WI38 (cell line): ENCODE results near the gene TRIM44.

Source experiments
- H3K4me3 ChIP-seq: 2 replicates; pipeline ENCODE4 v1.5.1; 2011; ENCODE audit warnings: low read depth, mild to moderate bottlenecking, control low read depth, low read length
- TF ChIP-seq, protein P1 (sequence below): IDR thresholded peaks from 2 replicates; pipeline ENCODE4 v1.5.1; 2012; ENCODE audit warnings: low read depth, mild to moderate bottlenecking, control low read depth, low read length

Gene TRIM44

DNA sequence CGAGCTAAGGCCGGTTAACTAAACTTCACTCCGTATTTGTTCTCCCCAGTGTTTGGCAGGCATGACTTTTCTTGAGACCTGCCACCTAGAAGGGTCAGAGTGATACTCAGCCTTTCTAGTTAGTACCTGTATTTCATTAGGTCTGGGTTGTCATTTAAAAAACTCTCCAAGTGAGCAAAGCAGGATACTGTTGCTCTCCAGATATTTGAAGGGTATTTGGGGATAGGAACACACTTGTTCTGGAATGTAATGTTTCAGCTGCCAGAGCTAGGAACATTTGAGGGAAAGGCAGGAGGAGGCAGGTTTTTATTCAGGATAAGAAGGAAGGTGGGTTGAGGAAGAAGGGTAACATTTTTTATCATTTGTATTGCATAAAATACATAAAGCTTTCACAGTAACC is 140.1 kb downstream of the TRIM44 start:
- no peak overlapping the region for H3K4me3 ChIP-seq
- TF ChIP-seq, protein P1, sequence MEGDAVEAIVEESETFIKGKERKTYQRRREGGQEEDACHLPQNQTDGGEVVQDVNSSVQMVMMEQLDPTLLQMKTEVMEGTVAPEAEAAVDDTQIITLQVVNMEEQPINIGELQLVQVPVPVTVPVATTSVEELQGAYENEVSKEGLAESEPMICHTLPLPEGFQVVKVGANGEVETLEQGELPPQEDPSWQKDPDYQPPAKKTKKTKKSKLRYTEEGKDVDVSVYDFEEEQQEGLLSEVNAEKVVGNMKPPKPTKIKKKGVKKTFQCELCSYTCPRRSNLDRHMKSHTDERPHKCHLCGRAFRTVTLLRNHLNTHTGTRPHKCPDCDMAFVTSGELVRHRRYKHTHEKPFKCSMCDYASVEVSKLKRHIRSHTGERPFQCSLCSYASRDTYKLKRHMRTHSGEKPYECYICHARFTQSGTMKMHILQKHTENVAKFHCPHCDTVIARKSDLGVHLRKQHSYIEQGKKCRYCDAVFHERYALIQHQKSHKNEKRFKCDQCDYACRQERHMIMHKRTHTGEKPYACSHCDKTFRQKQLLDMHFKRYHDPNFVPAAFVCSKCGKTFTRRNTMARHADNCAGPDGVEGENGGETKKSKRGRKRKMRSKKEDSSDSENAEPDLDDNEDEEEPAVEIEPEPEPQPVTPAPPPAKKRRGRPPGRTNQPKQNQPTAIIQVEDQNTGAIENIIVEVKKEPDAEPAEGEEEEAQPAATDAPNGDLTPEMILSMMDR = no peak

DNA sequence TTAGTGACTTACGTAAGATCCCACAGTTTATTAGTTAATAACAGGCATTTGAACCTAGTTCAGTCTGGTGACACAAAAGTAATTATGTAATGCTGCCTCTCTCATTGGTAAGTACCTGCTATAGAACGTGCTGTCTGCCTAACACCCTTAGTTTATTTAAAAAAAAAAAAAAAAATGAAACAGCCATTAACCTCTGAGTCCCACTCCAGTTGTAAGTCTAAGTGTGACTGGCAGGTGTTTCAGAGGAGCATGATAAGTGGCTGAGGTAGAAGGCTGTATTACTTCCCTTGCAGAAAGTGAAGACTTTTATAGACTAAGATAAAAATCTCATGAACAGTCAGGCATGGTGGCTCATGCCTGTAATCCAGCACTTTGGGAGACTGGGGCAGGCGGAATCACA is 140.5 kb downstream of the TRIM44 start:
- TF ChIP-seq, protein P1 = no peak
- H3K4me3 ChIP-seq = no peak overlapping the region

DNA sequence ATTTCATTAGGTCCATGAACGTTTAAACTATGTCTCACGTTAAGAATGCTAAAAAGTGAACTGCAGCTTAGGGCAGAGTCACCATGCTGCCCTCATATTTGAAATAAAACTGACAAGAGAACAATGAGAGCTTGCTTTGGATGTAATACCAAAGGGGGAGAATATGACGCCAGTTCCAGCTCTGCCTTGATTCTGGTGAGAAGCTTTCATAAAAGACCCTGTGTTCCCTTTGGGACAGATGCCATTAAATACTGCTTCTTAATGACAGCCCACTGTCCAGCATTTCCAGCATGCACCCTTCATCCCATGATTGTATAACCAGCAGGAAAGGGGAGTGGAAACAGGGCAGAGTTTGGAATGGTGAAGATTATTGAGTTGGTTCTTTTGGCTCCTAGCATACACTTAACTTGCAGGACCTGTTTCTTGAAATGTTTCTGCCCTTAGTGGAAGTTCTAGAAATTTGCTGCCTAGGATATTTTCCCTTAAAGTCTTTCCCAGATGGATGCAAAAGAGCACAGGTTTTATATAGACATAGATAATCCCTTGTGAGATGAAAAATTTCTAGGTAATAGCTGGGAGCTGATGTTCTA is 142.0 kb downstream of the TRIM44 start:
- H3K4me3 ChIP-seq = no peak overlapping the region
- TF ChIP-seq, protein P1 = no peak

DNA sequence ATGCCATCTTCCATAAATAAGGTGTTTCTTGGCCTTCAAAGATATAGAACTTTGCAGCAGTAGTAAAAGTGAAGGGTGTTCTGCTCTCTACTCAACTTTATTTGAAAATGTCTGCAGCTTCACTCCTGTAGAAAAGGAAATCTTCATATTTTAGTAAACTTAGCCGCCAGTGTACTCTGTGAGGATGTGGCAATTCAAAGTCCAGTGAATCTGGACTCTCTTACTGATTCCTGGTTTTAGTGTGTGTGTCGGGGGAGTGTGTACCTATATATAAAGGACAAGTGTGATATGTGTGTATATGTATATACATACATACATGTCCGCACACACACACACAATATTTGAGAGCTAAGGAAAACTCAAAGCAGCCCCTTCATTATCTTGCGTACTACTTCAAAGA is 147.0 kb downstream of the TRIM44 start:
- TF ChIP-seq, protein P1 = no peak
- H3K4me3 ChIP-seq = no peak overlapping the region

DNA sequence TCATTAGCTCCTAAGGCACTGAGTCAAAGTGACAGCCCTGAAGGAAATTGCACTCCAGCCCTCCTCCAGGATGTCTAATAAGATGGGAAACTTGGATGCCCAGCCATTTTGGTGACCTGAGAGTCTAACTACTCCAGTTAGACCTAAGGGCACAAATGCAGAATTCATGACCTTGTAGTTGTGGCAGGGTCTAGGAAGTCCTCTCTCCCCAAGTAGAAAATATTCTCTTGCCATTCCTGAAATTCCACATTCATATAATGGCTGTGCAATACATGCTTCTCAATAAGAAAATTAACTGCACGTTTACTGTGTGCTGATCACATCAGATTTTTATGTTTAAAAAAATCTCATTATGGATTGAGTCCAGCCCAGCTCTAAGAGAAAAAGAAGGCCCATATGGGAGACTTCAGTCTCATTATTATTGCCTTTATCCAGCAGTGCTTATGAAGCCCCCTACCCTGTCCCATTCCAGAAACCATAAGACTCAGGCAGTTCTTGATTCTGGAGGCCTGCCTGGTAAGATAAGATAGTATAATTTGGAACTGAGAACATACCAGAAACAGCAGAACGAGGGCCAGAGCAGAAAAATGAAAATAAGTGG is 147.6 kb downstream of the TRIM44 start:
- no peak overlapping the region for H3K4me3 ChIP-seq
- TF ChIP-seq, protein P1 = no peak

DNA sequence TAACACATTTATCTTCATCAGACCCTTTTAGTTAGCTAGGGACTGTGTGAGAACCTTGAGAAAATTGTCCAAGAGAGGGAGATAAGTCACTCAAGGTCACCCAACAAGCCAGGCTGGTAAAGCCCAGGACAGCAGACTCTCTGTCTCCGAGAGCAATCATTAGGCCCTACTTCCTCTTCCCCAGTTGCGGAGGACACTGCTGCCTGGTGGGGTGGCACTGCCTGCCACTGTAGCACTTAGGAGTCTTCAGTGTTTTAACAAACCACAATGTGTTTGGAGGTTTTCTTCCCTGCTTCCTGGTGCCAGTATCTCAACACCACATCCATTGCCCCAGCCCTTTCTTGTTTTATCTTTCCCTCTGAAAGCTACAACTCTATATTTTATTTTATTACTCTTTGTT is 149.2 kb downstream of the TRIM44 start:
- TF ChIP-seq, protein P1 = no peak

DNA sequence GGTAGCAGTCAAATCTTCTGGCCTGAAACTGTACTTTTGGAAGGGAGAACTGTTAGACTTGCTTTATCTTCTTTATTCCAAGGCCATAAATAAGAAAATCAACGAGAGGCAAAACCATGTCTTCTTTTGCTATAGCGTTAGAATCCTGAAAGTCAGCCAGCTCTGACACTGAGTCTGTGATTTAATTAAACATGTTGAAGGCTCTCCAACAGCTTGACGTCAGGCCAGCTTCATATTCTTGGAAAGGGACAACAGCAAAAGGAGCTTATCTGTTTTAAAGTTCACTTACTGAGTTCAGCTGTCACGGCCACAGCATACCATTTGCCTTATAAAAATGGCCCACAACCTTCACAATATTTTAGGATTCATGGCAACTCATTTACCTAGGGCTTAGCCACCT is 150.3 kb downstream of the TRIM44 start:
- no peak overlapping the region for H3K4me3 ChIP-seq
- TF ChIP-seq, protein P1 = no peak

More for the DNA sequence above, 149.2 kb downstream of the TRIM44 start:
- H3K4me3 ChIP-seq = no peak overlapping the region
